ENCODE measurements around the gene UQCRC2.
"Not testable (repeated sequence)": the region's sequence is repeated elsewhere in the genome, so short reads cannot be mapped to it uniquely, and the experiment has no call there.

The UQCRC2 gene

GRCh38 chr16:21952793-21953540 lies at the start of gene UQCRC2:
Gene UQCRC2, plus strand, starts transcription at chr16:21953361. Its CDS starts 63 bp downstream, at chr16:21953424.
- in situ Hi-C loops (cut with MboI; ENCODE audit: low sequenced_read_pairs), result no loop called here
- Histone ChIP-seq H3K4me1 (peaks cover 10% of the 10 kb centered on the region; the same call in 1 of the 2 replicates), H3K27me3 (ENCODE audit: low read depth) (no peaks in the 10 kb centered on the region), H3K36me3 (replicated peaks) (peaks cover 17% of the 10 kb centered on the region), H3K9me3 (no peaks in the 10 kb centered on the region), H3K4me3 (peak within 1 kb of the TSS; percentile 87)
- peak; percentile 92 to 95 for DNase-seq (ENCODE audit: low spot score in 2 of 2)

- in situ Hi-C loops (cut with MboI; ENCODE audit: low sequenced_read_pairs), result loop anchor here (25.0 kb wide), 1 partner anchor 120 kb away; no protein-coding TSS in a partner anchor
- DNase-seq (ENCODE audit: low spot score in 2 of 2); H3K4me1 ChIP-seq; H3K27me3 ChIP-seq (ENCODE audit: low read depth); H3K4me3 ChIP-seq; H3K9me3 ChIP-seq; H3K36me3 ChIP-seq (replicated peaks): not testable (repeated sequence)
Observed at GRCh38 chr16:21932650-21933049, 20.5 kb upstream of the UQCRC2 start.

GRCh38 chr16:21933316-21933715 lies 19.8 kb upstream of the UQCRC2 start:
- H3K4me1 ChIP-seq; H3K4me3 ChIP-seq; DNase-seq (ENCODE audit: low spot score in 2 of 2); H3K27me3 ChIP-seq (ENCODE audit: low read depth); H3K9me3 ChIP-seq; H3K36me3 ChIP-seq (replicated peaks): not testable (repeated sequence)
- in situ Hi-C loops (cut with MboI; ENCODE audit: low sequenced_read_pairs), result loop anchor here (25.0 kb wide), 1 partner anchor 121 kb away; no protein-coding TSS in a partner anchor

GRCh38 chr16:21933790-21934189 lies 19.4 kb upstream of the UQCRC2 start:
- not testable (repeated sequence) for H3K4me1 ChIP-seq; H3K9me3 ChIP-seq; H3K27me3 ChIP-seq (ENCODE audit: low read depth); DNase-seq (ENCODE audit: low spot score in 2 of 2); H3K4me3 ChIP-seq; H3K36me3 ChIP-seq (replicated peaks)
- in situ Hi-C loops (cut with MboI; ENCODE audit: low sequenced_read_pairs), result loop anchor here (25.0 kb wide), 1 partner anchor 121 kb away; no protein-coding TSS in a partner anchor

- not testable (repeated sequence) for H3K4me3 ChIP-seq
Observed at GRCh38 chr16:21936216-21936615, 16.9 kb upstream of the UQCRC2 start.

GRCh38 chr16:21937336-21937829 lies 15.8 kb upstream of the UQCRC2 start:
- H3K4me1 ChIP-seq, result no peaks in the 10 kb centered on the region; the same call in 1 of the 2 replicates
- no peak for DNase-seq (ENCODE audit: low spot score in 2 of 2)
- in situ Hi-C loops (cut with MboI; ENCODE audit: low sequenced_read_pairs), result loop anchor here (25.0 kb wide), 1 partner anchor 125 kb away; no protein-coding TSS in a partner anchor
- H3K27me3 ChIP-seq (ENCODE audit: low read depth), result peaks cover 13% of the 10 kb centered on the region
- no peaks in the 10 kb centered on the region for H3K9me3 ChIP-seq
- H3K4me3 ChIP-seq, result no peak overlapping the region
- no peaks in the 10 kb centered on the region for H3K36me3 ChIP-seq (replicated peaks)

More at GRCh38 chr16:21936216-21936615, 16.9 kb upstream of the UQCRC2 start:
- peaks cover 13% of the 10 kb centered on the region for H3K27me3 ChIP-seq (ENCODE audit: low read depth)
- in situ Hi-C loops (cut with MboI; ENCODE audit: low sequenced_read_pairs), result loop anchor here (25.0 kb wide), 1 partner anchor 124 kb away; no protein-coding TSS in a partner anchor
- H3K4me1 ChIP-seq; H3K36me3 ChIP-seq (replicated peaks); H3K9me3 ChIP-seq; DNase-seq (ENCODE audit: low spot score in 2 of 2): not testable (repeated sequence)

DNA sequence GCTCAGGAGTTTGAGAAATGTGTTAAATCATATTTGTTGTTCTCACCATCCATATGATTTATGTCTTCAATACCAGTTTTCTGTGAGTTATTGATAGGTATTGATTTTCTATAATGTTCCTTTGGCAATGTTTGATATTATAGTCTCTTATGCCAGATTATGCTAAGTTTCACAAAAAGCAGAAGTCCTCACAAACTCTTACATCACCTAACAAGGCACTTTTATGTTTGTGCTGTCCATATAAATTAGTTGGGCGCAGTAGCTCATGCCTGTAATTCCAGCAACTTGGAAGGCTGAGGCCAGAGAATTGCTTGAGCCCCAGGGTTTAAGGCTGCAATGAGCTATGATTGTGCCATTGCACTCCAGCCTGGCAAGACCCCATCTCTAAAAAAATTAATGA lies 12.6 kb upstream of the UQCRC2 start:
- in situ Hi-C loops (cut with MboI; ENCODE audit: low sequenced_read_pairs), result loop anchor here (25.0 kb wide), 1 partner anchor 128 kb away; no protein-coding TSS in a partner anchor
- DNase-seq (ENCODE audit: low spot score in 2 of 2), result no peak
- H3K9me3 ChIP-seq, result no peaks in the 10 kb centered on the region
- H3K36me3 ChIP-seq (replicated peaks), result no peaks in the 10 kb centered on the region
- H3K4me1 ChIP-seq, result no peaks in the 10 kb centered on the region; the same call in 1 of the 2 replicates
- peaks cover 13% of the 10 kb centered on the region for H3K27me3 ChIP-seq (ENCODE audit: low read depth)
- no peak overlapping the region for H3K4me3 ChIP-seq

GRCh38 chr16:21943571-21943970 lies 9.6 kb upstream of the UQCRC2 start:
- in situ Hi-C loops (cut with MboI; ENCODE audit: low sequenced_read_pairs), result loop anchor here (25.0 kb wide), 1 partner anchor 131 kb away; no protein-coding TSS in a partner anchor
- Histone ChIP-seq H3K4me1 (no peaks in the 10 kb centered on the region; the same call in 1 of the 2 replicates), H3K4me3 (no peak overlapping the region), H3K9me3 (no peaks in the 10 kb centered on the region), H3K27me3 (ENCODE audit: low read depth) (peaks cover 8% of the 10 kb centered on the region), H3K36me3 (replicated peaks) (no peaks in the 10 kb centered on the region)
- DNase-seq (ENCODE audit: low spot score in 2 of 2), result no peak

DNA sequence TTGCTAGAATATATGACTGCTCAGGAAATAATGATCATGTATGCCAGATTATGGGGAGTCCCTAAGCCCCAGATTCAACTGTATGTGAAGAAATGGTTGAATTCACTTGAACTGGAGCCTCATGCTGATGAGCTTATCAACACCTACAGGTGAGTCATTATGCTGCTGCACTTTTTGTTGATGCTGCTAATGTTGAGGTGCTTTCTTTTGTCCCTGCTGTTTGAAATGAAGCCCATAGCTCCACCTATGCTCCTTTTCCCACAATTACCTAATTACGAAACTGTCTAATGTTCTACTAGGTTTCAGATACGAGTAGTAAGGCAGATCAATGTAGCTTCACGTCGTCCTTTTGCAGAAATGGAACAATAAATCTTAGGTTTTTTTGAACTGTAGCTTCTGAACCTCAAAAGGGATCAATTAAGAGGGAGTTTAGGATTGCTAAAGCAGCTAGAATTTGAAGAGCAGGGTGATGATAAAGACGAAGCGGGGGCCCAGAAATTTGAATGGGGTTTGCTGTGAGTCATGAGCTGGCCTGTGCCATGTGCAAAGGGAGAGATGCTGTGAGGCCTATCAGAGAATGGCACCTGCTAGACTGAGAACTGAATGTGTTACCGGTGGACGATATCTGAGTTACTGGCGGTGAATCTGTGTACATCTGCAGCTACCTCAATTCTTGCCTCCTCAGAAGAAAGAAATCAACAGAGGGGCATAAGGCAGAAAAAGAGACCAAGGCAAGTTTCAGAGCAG lies 6.1 kb upstream of the UQCRC2 start:
- no peaks in the 10 kb centered on the region for H3K27me3 ChIP-seq (ENCODE audit: low read depth)
- H3K4me3 ChIP-seq, result no peak overlapping the region
- no peaks in the 10 kb centered on the region for H3K9me3 ChIP-seq
- no peaks in the 10 kb centered on the region for H3K36me3 ChIP-seq (replicated peaks)
- H3K4me1 ChIP-seq, result peaks cover 4% of the 10 kb centered on the region; the same call in 1 of the 2 replicates
- in situ Hi-C loops (cut with MboI; ENCODE audit: low sequenced_read_pairs), result loop anchor here (25.0 kb wide), 1 partner anchor 135 kb away; no protein-coding TSS in a partner anchor
- no peak for DNase-seq (ENCODE audit: low spot score in 2 of 2)

DNA sequence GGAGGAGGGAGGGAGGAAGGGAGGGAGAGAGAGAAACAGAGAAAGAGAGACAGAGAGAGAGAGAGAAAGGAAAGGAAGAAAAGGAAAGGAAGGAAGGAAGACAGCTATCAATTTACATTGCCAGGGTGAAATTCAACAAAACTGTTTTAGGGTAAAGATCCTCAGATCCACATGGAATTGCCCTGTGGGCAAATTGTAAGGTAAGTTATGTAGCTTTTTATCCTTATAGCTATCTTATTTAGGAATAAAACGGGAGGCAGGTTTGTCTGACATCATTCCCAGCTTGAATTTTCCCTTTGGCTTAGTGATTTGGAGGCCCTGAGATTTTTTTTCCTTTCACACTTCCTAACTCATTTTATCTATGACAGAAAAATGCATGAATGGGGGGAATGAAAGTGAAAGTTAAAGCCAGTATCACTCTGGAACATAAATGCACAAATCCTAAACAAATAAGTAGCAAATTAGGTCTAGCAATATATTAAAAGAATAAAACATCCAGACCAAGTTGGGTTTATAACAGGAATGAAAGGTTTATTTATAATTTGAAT lies 3.4 kb upstream of the UQCRC2 start:
- Histone ChIP-seq H3K4me1 (peaks cover 10% of the 10 kb centered on the region; the same call in 1 of the 2 replicates), H3K9me3 (no peaks in the 10 kb centered on the region), H3K36me3 (replicated peaks) (no peaks in the 10 kb centered on the region; the same call in 1 of the 2 replicates), H3K4me3 (no peak overlapping the region), H3K27me3 (ENCODE audit: low read depth) (no peaks in the 10 kb centered on the region)
- no peak for DNase-seq (ENCODE audit: low spot score in 2 of 2)
- in situ Hi-C loops (cut with MboI; ENCODE audit: low sequenced_read_pairs), result loop anchor here (25.0 kb wide), 1 partner anchor 137 kb away; no protein-coding TSS in a partner anchor

DNA sequence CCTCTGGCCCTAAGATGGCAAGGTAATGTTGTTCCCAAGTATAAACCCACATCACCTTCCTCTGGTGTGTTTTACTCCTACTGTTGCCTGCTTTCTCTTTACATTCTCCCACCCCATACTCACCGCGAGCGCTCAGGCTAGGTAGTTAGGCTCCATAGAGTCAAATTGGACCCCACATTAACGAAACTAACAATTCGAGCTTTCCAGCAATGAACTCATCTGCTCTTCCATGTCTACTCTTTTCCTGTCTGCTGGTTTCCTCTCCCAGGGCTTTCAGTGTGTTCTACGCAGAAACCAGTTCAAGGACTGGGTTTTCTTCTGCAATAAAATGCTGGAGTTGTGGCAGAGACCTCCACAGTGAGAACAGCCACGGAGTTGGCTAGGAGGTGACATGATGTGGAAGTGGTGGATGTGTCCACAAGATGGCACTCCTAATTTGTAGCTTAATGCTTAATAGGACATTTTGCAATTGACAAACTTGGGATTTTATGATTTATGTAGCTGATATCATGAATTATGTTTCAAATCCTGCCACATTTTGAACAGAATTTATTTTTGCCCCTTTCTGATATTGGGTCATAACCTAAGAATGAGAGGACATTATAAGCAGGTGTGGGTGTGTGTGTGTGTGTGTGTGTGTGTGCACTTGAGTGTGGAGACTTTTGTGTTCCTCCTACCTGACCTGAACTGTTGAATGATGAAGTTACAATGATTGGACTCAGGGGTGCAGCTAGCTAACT lies 2.2 kb upstream of the UQCRC2 start:
- Histone ChIP-seq H3K36me3 (replicated peaks) (no peaks in the 10 kb centered on the region; the same call in 1 of the 2 replicates), H3K9me3 (no peaks in the 10 kb centered on the region), H3K27me3 (ENCODE audit: low read depth) (no peaks in the 10 kb centered on the region), H3K4me1 (peaks cover 10% of the 10 kb centered on the region; the same call in 1 of the 2 replicates), H3K4me3 (no peak overlapping the region)
- no peak for DNase-seq (ENCODE audit: low spot score in 2 of 2)
- in situ Hi-C loops (cut with MboI; ENCODE audit: low sequenced_read_pairs), result no loop called here

DNA sequence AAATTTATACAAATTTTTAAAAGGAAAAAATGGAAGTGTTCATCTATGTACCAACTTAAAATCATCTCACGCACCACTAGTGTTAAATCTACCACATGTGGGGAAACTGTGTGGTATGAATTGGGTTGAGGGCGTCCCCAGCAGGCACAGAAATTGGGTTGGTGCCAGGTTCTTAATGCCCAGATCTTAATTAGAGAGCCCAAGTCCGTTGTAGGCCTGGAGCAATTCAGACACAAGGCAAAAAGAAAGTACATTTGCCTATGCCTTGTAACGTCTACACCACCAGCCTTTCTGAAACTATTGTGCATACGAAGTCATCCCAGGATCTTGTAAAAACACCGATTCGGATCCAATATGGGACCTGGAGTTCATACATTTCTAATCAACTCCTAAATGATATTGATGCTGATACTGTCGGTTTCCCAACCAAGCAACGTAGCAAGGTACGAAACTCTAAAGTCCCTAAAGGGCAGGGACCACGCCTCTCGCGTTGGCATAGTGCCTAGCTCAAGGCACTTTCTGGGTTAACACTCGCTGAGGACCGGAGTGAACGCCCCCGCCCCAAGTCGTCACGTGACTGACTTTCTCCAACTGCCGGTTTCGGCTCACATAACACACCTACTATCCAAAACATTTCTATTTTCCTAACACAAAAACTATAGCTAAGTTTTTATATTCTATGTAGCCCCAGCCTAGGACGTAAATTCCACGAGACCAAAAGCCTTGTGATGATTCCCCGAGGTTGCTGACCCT lies 945 bp upstream of the UQCRC2 start:
- Histone ChIP-seq H3K27me3 (ENCODE audit: low read depth) (no peaks in the 10 kb centered on the region), H3K36me3 (replicated peaks) (peaks cover 10% of the 10 kb centered on the region), H3K4me3 (peak overlapping the region; percentile 87), H3K4me1 (peaks cover 10% of the 10 kb centered on the region; the same call in 1 of the 2 replicates), H3K9me3 (no peaks in the 10 kb centered on the region)
- DNase-seq (ENCODE audit: low spot score in 2 of 2), result peak; percentile 68 to 83
- in situ Hi-C loops (cut with MboI; ENCODE audit: low sequenced_read_pairs), result no loop called here

Data from HAP-1 (cell line).